Inflammatory macrophage treated with lipopolysaccharide for 4 hours (primary cell): ENCODE measurements around the gene VPS4A.

Experiments used
- DNase-seq: peaks from one replicate; pipeline ENCODE4 v3.0.0-alpha.2; 2020

VPS4A gene

DNA sequence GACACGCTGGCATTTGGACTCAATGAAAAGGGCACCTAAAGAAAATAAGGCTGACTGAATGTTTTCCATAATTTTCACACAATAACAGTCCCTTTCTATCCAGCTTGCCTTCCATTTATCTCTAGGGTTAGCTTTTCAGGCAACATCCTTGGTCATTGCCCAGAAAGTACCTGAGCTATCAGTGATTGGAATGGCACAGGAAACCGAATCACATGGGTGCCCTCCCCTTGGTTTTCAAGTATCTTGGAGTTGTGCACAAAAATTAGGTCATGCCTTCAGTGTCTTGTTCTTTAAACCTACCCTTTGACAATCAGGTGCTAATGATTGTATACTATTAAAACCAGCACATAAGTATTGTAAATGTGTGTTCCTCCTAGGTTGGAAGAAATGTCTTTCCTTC, 3.3 kb upstream of the VPS4A start:
- no peak for DNase-seq

DNA sequence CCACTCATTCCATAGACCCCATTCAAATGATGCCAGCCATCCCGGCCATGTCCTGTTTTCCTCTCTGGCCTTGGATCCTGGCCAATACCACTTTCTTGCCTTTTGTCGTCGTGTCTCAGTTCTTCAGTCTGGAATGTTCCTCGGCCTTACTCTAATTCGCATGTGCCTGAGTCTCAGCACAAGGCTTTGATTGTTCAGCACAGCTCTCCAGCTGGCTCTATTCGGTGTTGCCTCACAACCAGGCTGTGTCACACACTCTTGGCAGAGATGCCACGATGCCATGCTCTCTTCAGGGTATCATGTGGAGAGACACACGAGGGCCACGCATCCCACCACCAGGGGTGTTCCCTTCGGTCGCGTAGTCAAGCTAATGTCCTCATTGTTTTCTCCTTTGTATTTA, 1.8 kb upstream of the VPS4A start:
- no peak for DNase-seq

DNA sequence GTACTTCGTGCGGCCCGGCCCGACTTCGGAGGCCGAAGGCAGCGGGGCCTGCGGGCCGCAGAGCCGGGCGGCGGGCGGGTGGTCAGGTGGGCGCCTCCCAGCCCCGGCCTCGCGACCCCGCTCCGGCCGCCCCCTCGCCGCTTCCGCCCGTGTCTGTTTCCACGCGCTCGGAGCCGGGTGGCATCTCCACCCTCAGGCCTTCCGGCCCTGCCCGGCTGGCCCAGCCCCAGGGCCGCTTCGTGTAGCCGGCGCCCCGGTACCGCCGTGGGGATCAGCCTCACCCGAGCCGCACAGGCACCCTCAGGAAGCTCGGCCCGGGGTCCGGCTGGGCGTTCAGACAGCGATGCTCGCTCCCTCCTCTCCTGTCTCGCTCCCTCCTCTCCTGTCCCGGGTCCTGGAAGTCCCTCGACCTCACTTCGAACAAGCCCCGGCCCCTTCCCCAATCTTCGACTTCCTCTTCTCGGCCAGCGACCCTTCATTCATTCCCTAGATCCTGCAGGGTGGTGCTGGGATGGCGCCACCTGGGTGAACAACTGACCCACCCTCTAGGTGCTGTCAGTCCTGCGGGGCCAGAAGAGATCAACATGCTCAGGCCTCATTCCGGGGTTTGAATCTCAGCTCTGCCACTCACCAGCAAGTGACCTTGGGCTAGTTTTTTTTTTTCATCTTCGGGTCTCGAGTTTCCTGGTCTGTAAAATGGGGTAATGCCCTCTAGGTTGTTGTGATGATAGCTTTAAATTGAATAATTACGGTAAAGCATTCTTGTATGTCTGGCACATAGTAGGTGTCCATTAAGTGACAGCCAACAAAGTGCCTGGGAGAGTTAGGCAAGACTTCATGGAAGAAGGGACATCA, 610 bp downstream of the VPS4A start:
- peak; percentile 43 for DNase-seq

DNA sequence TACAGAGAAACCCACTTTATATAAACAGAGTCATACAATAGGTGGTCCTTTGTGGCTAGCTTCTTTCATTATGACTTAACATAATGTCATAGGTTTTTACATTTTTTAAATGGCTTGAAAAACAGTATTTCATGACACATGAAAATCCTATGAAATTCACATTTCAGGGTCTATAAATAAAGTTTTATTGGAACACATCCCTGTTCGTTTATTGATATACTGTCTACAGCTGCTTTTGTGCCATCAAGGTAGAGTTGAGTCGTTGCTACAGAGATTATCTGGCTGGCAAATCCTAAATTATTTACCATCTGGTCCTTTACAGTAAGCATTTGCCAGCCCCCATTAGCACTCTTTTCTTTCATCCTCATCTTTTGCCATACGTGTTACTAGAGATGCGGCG, 2.3 kb downstream of the VPS4A start:
- DNase-seq = no peak

DNA sequence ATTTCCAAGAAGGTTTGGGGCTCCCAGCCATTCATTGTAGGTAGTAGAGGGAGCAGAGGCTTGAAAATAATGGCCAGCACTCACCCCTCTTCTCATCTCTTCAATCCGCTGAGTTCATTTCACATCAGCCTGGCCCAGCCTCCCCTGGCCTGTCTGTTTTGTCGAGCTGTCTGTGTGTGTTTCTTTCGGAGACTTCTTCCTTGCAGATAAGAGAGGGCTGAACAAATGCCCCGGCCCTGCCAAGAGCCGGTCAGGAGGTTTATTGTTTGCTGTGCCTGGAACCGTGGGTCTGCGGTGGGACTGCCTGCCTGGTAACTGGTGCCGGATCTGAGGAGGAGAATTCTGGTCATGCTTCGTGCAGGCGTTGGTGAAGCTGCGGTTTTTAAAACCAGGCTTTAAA, 3.4 kb downstream of the VPS4A start:
- no peak for DNase-seq

DNA sequence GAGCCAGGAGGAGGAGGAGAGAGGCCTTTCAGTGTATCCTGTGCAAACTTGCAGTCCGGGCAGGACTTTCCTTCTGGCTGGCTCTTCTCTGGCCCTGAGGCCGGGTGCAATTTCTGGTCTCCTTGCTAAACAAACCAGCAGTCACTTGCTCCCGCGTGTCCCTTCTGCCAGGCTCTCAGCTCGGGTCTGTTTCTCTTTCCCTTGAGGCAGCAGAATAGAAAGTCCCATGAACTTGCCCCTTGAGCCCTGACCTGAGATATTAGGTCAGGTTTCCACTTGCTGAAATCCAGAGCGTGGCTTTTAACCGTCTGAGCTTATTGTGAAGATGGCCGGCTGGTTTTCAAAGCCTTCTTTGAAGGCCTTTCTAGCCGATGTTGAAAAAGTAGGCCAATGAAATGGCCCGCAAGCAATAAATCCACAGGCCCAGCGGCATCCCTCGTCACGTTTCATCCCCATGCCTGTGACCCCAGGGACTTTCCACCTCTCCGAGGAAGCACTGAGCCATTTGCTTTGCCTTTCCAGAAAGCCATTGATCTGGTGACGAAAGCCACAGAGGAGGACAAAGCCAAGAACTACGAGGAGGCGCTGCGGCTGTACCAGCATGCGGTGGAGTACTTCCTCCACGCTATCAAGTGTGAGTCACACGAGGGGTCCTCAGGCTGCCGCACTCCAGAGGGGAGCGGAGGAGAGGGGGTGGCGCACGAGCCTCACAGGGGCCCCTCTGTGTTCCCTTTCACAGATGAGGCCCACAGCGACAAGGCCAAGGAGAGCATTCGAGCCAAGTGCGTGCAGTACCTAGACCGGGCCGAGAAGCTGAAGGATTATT, 4.5 kb downstream of the VPS4A start:
- no peak for DNase-seq

DNA sequence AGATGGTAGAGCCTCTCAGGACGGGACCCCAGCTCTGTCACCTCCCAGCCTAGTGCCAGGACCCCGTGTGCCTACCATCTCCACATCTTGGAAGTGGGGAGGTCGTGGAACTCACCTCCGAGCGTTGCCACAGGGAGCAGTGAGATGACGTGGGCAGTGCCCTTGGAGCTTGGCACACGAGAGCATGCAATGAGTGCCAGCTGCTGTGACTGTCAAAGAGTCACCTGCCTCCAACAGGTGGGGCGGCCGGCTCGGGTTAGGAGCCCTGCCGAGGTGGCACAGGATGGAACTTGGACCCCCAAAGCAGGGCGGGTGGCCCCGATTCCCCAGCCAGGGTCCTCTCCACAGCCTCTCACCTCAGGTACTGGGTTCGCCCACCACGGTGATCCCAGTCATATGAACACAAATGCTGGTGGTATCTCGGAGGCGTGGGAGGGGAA, 5.5 kb downstream of the VPS4A start:
- DNase-seq = no peak

DNA sequence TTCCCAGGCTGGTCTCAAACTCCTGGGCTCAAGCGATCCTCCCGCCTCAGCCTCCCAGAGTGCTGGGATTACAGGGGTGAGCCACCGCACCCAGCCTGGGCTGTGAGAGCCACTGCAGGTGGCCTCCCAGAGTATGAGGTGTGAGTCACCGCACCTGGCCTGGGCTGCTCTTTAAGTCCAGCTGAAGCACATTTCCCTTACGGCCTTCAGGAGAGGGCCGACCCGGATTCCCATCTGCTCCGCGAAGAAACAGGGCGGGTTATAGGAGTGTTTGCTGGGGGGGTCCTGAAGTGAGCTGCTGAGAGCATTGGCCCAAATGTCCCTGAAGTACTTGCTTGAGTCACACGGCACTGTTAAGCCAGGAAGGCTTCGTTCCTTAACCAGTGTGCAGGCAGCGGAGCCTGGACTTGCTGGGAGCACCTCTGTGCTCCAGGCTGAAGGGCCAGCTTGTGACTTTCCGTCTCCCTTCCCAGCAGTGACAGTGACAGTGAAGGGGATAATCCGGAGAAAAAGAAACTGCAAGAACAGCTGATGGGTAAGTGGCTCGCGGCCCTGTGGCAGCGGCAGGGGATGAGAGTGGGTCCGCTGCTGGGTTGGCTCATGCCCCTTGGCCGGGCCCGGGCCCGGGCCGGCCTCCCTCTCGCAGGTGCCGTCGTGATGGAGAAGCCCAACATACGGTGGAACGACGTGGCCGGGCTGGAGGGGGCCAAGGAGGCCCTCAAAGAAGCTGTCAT, 7.2 kb downstream of the VPS4A start:
- no peak for DNase-seq

DNA sequence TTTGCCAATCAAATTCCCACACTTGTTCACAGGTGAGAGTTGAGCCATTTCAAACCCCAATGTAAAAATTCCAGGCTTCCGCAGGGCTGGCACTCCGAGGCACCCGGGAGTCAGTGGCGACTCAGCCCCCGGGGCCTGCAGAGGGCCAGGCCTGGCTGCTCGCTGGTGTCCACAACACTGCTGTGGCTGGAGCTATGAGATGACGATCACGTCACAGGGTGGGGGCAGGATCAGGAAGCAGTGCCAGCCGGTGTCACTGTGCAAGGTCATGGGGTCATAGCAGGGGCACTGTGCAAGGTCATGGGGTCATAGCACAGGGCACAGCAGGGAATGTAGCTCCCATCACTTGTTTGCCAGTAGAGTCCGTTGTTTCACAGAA, 7.8 kb downstream of the VPS4A start:
- DNase-seq = no peak

DNA sequence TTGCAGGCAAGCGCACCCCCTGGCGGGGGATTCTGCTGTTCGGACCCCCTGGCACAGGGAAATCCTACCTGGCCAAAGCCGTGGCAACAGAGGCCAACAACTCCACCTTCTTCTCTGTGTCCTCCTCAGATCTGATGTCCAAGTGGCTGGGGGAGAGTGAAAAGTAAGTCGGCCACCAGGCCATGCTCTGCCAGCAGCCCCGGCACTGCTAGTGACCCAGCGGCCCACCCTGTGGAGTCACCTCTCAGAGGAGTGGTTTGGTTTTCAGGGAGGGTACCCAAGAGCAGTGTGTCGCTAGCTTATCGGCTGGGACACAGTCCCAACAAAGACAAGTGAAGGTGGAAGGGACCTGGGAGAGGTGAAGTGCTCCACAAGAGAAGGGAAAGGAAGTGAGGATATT, 8.2 kb downstream of the VPS4A start:
- no peak for DNase-seq

DNA sequence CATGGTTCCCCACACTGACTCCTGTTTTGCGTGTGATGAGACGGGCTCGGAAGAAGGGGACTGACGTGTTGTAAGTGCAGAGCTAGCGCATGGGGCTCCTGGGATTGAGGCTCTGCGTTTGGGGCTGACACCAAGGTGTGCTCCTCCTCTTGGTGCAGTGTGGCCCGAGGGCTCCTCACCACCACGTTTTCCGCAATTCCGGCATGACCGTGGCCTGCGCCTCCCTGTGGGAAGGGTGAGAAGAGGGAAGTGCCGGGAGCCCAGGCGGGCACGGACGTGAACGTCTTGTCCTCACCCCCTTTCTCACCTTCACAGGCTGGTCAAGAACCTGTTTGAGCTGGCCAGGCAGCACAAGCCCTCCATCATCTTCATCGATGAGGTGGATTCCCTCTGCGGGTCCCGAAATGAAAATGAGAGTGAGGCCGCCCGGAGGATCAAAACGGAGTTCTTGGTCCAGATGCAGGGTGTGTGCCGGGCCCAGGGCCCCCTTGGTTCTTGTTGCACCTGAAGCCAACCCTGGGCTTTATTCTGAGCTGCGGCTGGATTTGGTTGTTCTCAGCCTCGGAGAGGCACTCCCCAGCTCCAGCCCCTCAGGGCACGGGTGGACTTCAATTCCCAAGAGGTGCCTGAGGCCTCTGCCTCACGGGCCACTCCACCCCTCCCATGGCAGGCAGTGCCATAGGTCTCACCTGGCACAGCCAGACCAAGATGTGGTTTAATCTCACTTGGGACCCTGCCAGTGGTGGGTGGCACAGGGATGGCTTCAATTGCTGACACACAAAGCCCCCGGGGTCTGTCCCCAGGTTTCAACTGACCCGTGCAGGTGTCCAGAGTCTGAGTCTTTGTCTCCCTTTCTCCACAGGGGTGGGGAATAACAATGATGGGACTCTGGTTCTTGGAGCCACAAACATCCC, 8.9 kb downstream of the VPS4A start:
- no peak for DNase-seq

DNA sequence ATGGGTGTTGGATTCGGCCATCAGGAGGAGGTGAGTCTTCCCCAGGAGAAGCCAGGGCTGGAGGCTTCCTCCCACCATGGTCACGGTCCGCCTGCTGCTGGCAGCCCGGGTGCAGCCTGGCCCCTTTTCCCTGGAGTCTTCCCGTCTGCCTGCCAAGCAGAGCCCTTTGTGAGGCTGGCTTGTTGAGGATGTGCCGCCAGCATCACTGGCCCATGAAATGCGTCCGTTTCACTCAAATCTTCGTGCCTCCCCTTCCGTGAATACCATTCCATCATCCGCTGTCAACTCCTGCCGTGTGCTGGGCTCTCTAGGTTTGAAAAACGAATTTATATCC, 9.6 kb downstream of the VPS4A start:
- DNase-seq = no peak

DNA sequence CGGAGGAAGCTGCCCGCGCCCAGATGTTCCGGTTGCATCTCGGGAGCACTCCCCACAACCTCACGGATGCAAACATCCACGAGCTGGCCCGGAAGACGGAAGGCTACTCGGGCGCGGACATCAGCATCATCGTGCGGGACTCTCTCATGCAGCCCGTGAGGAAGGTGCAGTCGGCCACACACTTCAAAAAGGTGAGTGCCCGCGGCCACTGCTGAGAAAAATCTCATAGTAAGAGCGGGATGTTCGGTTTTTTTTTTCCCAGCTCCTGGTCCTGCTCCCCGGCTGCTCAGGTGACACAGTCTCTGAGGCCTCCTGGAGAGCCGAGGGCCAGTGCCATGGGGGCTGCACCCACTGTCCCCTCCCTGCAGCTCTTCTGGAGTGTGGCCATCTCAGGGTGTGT, 9.9 kb downstream of the VPS4A start:
- no peak for DNase-seq

DNA sequence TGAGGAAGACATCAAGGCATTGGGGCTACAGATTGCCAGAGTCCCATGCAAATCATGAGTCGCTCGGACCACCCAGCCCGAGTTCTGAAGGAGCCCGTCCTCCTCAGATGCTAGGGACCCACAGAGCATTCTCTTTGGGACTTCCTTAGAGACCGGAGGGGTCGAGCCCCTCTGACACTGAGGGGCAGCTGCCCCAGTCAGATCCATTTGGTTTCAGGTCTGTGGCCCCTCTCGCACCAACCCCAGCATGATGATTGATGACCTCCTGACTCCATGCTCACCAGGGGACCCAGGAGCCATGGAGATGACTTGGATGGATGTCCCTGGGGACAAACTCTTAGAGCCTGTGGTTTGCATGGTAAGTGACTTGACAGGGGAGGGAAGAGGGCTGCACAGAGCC, 11.2 kb downstream of the VPS4A start:
- DNase-seq = no peak

DNA sequence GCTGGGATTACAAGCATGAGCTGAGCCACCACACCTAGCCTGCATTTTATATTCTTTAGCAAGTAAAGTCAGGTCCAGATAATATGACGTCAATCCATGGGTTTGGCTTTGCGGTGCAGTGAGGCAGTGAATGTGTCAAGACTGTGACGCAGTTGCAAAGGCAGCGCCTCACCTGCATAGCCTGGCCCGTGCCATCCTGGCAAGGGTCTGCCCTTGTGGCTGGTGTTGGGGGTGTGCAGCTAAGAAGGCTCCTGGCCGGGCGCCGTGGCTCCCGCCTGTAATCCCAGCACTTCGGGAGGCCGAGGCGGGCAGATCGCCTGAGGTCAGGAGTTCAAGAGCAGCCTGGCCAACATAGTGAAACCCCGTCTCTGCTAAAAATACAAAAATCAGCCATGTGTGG, 12.3 kb downstream of the VPS4A start:
- DNase-seq = no peak

DNA sequence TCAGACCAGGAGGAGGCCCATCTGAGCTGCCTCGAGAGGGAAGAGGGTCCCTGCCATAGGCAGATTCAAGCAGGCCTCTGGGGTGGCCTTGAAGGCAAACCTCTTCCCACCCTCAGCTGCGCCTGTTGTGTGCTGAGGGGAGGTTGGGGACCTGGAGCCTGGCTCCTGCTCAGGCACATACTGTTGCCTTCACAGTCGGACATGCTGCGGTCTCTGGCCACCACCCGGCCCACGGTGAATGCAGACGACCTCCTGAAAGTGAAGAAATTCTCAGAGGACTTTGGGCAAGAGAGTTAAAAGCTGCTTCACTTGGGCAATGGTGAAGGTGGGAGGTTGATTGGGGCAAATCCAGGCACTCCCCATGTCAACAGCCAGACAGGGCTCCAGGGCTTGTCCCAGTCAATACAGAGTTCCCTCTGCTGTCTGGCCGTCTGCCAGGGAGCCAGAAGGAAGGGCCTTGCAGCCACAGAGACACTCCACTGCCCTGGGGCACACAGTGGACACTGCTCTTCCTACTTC, 12.9 kb downstream of the VPS4A start:
- DNase-seq = peak; percentile 22

DNA sequence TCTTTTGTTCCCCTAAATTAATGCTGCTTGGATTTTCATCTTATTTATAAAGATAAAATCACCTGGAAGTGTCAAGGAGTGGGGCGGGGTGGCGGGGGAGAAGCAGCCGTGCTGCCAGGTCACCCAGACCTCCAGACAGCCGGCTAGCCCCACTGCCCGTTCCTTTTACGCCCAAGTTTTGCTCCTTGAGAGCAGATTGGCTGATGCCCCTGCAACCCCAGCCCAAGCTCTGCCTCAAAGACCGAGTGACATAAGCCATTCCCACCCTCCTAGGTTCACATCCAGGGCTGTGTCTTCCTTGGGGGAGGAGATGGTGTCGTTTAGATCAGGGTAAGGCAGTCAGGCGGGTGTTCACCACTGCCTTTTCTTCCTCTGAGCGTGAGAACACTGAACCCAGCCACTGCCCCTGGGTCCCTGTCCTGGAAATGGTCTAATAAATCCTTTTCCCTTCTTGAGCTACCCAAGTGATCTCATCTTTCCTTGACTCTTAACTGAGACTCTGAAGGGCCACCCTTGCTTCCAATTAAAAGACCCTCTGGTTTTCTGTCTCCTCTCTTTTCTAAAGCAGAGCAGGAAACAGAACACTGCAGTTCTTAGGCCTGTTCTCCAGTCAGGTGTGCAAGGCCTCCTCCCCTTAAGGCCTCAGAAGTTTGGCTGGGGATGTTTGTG, 13.6 kb downstream of the VPS4A start:
- DNase-seq = no peak

DNA sequence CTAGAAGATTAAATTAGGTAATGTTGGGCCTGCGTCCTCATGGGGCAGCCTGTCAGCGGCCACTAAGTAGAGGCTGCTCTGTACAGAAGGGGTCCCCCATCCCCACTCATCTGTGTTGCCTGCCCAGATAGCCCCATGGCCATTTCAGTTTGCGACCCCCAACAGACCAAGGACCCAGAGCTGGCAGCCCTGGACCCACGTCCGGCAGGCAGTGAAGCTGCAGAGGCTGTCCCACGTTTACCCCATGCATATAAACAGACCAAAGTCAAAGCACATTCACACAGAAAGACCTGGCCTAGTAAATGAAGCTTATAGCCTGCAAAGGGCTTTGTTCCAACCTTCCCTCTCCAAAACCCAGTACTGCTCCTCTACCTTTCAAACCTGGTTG, 14.6 kb downstream of the VPS4A start:
- DNase-seq = no peak

DNA sequence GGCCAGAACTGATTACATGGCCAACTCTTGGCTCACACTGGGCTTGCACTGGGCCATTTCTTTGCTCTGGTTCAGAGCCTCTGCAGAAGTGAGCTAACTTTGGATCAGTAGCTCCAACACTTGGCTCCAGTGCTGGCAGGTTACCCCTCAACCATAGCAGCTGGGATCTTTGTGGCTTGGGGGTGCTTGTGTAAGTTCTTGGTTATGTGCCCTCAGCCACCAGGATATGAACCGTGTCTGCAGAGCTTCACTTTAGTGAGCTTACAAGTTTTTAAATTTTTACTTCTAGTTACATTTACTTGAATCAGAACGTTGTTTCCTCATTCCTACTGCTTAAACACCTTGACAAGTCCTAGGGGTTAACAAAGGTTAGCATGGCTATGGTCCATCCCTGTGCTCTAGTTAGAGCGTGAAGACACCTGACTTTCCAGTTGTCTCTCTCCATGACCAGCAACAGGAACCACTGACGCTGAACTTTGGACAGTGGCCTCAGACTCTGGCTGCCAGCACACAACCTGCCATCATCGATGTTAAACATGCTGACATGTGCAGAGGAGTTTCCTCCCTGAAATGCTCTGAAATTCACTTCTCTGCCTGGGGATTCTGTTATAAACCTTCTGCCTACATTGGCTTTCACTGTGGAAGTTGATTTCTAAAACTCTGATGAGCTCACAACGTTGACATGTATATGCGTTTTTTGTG, 15.2 kb downstream of the VPS4A start:
- no peak for DNase-seq

DNA sequence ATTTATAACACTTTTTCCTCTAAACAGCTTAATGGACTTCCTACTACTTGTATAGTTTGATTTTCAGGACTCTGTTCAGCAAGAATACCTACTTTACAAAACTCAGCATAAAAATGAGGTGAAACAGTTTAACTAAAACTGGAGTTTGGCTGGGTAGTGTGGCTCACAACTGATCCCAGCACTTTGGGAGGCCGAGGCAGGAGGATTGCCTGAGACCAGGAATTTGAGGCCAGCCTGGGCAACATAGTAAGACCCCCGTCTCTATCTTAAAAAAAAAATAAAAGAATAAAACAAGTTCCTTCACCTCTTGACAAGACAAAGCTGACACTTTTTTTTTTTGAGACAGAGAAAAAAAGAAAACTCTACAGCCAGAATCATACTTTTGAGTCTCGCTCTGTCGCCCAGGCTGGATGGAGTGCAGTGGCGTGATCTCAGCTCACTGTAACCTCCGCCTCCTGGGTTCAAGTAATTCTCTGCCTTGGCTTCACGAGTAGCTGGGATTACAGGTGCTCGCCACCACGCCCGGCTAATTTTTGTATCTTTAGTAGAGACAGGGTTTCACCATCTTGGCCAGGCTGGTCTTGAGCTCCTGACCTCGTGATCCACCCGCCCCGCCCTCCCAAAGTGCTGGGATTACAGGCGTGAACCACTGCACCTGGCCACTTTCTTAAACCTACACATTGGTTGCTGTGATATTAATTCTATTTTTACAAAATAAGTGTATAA, 16.6 kb downstream of the VPS4A start:
- no peak for DNase-seq
